NCI-H526 (cell line): ENCODE results near the gene MAST1.
"Not testable (repeated sequence)": the region's sequence is repeated elsewhere in the genome, so short reads cannot be mapped to it uniquely, and the experiment has no call there.

Experiments
- DNase-seq, 2 experiments: peaks; one replicate each; lab custom pipeline; 2025; lab: John Stamatoyannopoulos, UW

Gene MAST1

GRCh38 chr19:12840091-12841079 lies 2.1 kb downstream of the MAST1 start:
- peak in 1 of 2 experiments; percentile 81 for DNase-seq

- no peak for DNase-seq
These were observed 2.8 kb downstream of the MAST1 start for GRCh38 chr19:12841094-12841493.

GRCh38 chr19:12842511-12842910 lies 4.2 kb downstream of the MAST1 start:
- no peak for DNase-seq

GRCh38 chr19:12843328-12843727 lies 5.0 kb downstream of the MAST1 start:
- DNase-seq, result no peak

- DNase-seq, result no peak
These were observed 5.9 kb downstream of the MAST1 start for GRCh38 chr19:12843999-12844732.

- not testable (repeated sequence) for DNase-seq
These were observed 8.3 kb downstream of the MAST1 start for GRCh38 chr19:12846613-12847012.

GRCh38 chr19:12847159-12848139 lies 9.1 kb downstream of the MAST1 start:
- DNase-seq, result peak in 1 of 2 experiments; percentile 76

- no peak for DNase-seq
These were observed 18.3 kb downstream of the MAST1 start for GRCh38 chr19:12856653-12857052.

- DNase-seq, result no peak
These were observed 20.0 kb downstream of the MAST1 start for GRCh38 chr19:12858041-12858928.

GRCh38 chr19:12859546-12859945 lies 21.2 kb downstream of the MAST1 start:
- no peak for DNase-seq

- DNase-seq, result no peak
These were observed 25.8 kb downstream of the MAST1 start for GRCh38 chr19:12864143-12864542.

- no peak for DNase-seq
These were observed 26.7 kb downstream of the MAST1 start for GRCh38 chr19:12864721-12865715.

GRCh38 chr19:12865746-12866415 lies 27.6 kb downstream of the MAST1 start:
- no peak for DNase-seq

GRCh38 chr19:12866416-12867119 lies 28.3 kb downstream of the MAST1 start:
- DNase-seq, result no peak

GRCh38 chr19:12867120-12868099 lies 29.1 kb downstream of the MAST1 start:
- no peak for DNase-seq

- peak in 1 of 2 experiments; percentile 19 for DNase-seq
These were observed 30.3 kb downstream of the MAST1 start for GRCh38 chr19:12868540-12869112.

GRCh38 chr19:12871681-12872080 lies 33.4 kb downstream of the MAST1 start:
- no peak for DNase-seq
